Hematopoietic multipotent progenitor cell treated with erythropoietin and hydrocortisone succinate and interleukin-3 and kit ligand, for 15 days (in vitro differentiated cells): Measurements from ENCODE around the gene NR2F1.

Experiments used
- DNase-seq: peaks from one replicate; pipeline ENCODE4 v3.0.0-alpha.2; 2015; ENCODE audit warnings: low spot score

NR2F1 gene

DNA sequence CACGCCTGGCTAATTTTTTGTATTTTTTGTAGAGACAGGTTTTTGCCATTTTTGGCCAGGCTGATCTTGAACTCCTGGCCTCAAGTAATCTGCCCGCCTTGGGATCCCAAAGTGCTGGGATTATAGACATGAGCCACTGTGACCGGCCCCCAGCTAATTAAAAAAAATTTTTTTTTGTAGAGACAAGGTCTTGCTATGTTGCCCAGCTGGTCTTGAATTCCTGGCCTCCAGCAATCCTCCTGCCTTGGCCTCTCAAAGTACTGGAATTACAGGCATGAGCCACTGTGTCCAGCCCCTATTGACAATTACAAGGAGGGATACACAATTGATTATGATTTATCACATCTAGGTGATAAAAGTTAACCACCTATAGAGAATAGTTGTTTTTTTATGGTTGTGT is 59.5 kb downstream of the NR2F1 start:
- no peak for DNase-seq
